ENCODE results near the gene ESYT1.

ESYT1 gene

DNA sequence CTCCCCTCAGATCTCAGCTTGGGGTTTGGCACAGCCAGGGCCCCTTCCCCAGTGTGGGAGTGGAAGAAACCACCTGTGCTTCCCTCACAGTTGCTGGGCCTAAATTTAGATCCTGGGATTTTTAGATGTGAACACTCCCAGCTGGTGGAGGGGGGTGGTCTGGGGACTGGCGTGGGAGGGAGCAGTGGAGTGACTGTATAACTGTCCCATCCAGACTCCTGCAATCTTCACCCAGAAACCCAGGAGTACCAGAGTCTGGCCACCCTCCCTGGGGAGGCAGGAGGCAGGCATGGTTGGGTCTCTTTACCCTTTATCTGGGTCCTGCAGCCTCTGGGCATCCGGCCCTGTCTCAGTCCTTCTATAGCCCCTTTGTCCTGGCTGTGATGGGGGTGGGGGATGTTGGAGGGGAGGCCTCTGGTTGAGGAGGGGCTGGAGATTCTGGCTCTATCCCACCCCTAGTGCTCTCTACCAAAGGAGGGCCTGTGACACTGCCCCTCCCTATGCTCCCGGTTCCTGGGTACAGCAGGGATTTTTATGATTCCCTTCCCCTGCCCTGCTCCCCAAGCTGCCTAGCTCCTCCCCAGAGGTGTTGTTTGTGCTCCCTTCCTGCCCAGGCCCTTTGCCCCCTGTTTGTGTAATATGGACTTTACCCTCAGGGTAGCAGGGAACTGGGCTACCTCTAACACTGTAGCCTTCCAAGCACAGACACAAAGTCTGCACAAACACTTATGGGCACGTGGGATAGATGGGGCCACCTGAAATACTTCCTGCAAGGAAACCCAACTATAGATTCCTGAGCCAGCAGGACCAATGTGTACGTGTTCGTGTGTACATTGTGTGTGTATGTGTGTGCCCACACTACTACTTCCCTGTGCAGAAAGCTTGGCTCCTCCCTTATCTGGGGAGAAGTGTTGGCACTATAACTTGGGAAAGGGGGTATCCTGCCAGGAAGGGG, 46.4 kb upstream of the ESYT1 start:
- peak overlapping the region; percentile 76 for H3K4me3 ChIP-seq
- TF ChIP-seq, protein P1, sequence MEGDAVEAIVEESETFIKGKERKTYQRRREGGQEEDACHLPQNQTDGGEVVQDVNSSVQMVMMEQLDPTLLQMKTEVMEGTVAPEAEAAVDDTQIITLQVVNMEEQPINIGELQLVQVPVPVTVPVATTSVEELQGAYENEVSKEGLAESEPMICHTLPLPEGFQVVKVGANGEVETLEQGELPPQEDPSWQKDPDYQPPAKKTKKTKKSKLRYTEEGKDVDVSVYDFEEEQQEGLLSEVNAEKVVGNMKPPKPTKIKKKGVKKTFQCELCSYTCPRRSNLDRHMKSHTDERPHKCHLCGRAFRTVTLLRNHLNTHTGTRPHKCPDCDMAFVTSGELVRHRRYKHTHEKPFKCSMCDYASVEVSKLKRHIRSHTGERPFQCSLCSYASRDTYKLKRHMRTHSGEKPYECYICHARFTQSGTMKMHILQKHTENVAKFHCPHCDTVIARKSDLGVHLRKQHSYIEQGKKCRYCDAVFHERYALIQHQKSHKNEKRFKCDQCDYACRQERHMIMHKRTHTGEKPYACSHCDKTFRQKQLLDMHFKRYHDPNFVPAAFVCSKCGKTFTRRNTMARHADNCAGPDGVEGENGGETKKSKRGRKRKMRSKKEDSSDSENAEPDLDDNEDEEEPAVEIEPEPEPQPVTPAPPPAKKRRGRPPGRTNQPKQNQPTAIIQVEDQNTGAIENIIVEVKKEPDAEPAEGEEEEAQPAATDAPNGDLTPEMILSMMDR (IDR thresholded peaks at IDR 0.05): no peak
- no peak for DNase-seq (ENCODE audit: low spot score)
- H3K27ac ChIP-seq: no peak overlapping the region

- no peak overlapping the region for H3K4me3 ChIP-seq
- no peak overlapping the region for H3K27ac ChIP-seq
- TF ChIP-seq, protein P1 (IDR thresholded peaks at IDR 0.05): no peak
- DNase-seq (ENCODE audit: low spot score): no peak
These were observed 45.7 kb upstream of the ESYT1 start for GRCh38 chr12:56082382-56082781.

DNA sequence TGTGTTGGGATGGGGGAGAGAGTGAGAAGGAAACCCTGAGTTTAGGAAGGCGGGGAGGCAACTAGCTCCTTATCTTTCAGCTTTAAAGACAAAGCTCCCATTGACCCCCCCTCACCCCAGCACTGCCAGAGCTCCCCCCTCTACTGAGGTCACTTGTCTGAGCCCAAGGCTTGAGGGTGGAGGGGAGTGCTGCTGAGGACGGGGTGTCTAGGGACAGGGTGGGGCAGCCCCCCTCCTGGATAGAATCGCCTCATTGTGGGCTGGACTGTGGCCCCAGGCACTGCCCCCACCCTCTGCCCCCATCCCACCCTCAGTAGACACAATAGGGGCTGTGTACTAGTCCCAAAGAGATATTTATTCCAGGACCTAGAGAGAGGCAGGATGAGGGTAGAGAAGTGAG, 45.1 kb upstream of the ESYT1 start:
- H3K27ac ChIP-seq: peak overlapping the region in 1 of 2 donors; percentile 16
- no peak for DNase-seq (ENCODE audit: low spot score)
- TF ChIP-seq, protein P1 (IDR thresholded peaks at IDR 0.05): no peak
- H3K4me3 ChIP-seq: no peak overlapping the region

DNA sequence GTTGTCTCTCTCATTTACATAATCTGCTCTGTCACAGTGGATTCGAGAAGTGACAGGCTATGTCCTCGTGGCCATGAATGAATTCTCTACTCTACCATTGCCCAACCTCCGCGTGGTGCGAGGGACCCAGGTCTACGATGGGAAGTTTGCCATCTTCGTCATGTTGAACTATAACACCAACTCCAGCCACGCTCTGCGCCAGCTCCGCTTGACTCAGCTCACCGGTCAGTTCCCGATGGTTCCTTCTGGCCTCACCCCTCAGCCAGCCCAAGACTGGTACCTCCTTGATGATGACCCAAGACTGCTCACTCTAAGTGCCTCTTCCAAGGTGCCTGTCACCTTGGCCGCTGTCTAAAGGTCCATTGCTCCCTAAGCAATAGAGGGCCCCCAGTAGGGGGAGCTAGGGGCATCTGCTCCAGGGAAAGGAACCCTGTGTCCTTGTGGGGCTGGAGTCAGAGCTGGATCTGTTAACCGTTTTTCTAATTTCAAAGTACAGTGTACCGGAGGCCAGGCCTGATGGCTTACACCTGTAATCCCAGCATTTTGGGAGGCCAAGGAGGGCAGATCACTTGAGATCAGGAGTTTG, 43.0 kb upstream of the ESYT1 start:
- no peak for DNase-seq (ENCODE audit: low spot score)
- Histone ChIP-seq H3K4me3 (no peak overlapping the region), H3K27ac (no peak overlapping the region)
- TF ChIP-seq, protein P1 (IDR thresholded peaks at IDR 0.05): no peak

GRCh38 chr12:56086096-56086495, 42.0 kb upstream of the ESYT1 start:
- TF ChIP-seq, protein P1 (IDR thresholded peaks at IDR 0.05): no peak
- no peak overlapping the region for H3K4me3 ChIP-seq
- no peak for DNase-seq (ENCODE audit: low spot score)
- H3K27ac ChIP-seq: no peak overlapping the region

DNA sequence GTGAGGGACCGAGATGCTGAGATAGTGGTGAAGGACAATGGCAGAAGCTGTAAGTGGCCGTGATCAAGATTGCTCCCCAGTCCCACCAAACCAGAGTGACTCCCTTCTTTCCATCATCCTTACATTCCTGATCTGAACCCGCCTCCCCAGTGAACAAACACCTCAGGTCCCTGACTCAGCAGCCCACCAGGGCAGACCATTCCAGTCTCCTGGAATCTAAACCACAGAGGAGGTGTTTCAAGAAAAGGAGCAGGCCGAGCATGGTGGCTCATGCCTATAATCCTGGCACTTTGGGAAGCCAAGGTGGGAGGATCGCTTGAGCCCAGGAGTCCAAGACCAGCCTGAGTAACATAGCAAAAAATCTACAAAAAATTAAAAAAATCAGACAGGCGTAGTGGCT, 41.5 kb upstream of the ESYT1 start:
- DNase-seq (ENCODE audit: low spot score): no peak
- Histone ChIP-seq H3K27ac (no peak overlapping the region), H3K4me3 (no peak overlapping the region)
- TF ChIP-seq, protein P1 (IDR thresholded peaks at IDR 0.05): no peak
